NCI-H2107 (cell line): ENCODE measurements around the gene MNT.

ENCODE experiments used
- DNase-seq: peaks from one replicate; lab custom pipeline; 2025; lab: John Stamatoyannopoulos, UW

MNT gene

DNA sequence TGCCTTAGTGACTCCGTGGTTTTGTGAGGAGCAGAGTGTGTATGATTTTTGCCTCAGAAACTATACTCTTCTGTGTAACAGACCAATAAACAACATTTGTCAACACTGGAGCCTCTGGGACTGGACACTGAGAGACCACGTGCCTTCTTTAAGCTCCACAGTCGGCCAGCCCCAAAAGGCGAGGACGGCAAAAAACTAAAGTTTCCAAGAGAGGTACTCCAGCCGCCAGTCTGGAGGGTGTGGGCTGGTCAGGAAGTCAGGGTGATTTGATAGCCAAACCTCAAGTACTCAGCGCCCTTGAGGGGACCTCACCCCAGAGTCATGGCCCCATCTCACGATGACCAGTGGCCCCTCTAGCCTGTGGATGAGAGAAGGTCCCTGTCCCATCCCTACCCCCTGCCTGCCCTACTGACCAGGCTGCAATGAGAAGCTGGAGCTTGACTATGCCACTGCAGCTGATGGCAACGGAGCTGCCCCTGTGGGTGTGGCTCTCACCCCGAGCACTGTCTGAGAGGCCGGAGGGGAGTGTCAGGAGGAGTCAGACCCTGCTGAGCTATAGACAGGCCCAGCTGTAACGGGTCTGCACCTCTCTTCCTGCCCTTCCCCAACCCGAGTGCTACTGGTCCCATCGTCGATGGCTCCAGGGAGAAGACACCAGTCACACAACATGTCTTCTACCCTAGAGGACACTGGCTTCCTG is 19.8 kb downstream of the MNT start:
- no peak for DNase-seq

DNA sequence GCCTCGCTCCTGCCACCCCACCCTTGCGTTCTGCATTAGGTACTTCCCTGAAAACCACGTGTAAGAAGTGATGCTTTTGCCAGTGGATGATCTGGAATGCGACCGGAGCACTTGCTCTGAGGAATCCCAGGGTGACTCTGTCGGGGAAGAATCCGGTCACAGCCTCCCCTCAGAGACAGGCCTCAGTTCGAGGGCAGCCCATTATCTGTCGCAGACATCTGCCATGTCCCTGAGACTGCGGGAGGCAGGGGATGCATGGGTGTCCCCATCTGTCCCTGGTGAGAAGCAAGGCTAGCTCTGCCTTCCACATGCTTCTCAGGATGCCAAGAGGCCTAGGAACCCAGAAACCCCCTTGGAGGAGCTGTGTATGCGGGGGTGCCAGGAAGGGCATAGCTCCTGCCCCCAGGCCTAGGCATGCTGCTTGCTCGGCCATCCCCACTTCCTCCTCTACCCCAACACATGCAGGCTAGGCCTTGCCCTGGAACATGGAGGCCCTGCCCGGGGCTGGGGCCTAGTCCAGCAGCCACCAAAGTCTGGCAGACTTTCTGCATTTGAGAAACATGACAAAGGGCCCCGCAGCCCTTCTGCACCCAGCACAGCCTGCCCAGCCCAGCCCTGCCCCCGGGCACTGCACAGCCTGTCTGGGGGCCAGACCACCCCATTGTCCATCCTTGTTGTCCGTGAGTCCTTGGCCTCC is 20.5 kb downstream of the MNT start:
- DNase-seq = no peak

DNA sequence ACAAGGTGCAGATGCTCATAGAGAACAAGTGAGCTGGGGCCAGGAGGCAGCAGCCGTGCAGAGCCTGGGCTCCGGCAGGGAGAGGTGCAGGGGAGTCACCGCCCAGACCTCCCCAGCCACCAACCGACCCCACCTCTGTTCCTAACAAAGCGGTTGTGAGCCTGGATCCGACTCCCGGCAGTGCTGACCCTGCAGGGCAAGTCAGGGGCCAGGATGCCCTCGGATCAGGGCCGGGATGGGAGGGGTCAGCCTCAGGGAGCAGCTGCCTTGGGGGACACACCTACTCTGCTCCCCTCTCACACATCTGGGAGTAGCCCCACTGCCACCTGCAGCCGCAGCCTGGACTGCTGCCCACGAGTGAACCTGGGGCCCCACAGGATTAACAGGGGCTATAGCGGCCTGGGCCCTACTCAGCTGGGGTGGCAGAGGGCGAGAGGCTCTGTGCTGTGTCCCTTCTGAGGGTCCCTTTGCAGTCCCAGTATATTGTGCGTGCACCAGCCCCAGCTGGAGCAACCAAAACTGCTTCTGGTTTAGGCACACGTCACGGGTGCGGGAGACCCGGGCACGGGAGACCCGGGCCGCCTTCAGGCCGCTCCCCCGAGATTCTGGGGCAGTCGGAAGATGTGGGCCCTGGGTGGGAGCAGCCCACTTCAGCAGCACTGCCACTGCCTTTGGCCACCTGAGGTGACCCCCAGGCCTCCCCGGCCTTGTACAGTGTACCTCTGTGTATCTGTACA is 21.2 kb downstream of the MNT start:
- DNase-seq = no peak

DNA sequence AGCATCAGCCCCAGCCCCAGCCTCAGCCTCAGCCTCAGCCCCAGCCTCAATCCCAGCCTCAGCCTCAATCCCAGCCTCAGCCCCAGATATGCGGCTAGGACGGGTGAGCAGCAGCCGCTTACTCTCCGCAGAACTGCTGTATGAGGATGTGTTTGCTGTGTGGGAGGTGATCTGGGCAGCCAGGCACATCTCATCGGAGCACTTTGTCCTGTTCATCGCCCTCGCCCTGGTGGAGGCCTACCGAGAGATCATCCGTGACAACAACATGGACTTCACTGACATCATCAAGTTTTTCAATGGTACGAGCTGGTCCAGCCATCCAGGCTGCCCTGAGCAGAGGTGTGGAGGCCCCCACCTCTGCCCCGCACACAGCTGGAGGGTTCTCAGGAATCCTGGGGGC is 22.0 kb downstream of the MNT start:
- no peak for DNase-seq

DNA sequence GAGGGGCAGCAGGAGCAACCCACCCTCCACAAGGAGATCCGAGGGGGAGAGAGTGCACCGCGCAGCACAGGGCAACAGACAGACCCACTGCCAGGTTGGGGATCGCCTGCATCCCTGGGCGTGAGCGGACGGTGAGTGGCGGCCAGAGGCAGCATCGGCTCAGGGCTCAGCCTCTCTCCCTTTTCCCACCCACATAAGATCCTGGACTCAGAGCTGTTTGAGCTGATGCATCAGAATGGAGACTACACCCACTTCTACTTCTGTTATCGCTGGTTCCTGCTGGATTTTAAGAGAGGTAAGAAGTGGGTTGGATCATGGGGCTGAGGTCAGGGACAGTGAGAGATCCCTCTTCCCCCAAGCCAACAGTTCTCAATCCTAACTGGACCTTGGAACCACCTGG is 23.2 kb downstream of the MNT start:
- DNase-seq = no peak

DNA sequence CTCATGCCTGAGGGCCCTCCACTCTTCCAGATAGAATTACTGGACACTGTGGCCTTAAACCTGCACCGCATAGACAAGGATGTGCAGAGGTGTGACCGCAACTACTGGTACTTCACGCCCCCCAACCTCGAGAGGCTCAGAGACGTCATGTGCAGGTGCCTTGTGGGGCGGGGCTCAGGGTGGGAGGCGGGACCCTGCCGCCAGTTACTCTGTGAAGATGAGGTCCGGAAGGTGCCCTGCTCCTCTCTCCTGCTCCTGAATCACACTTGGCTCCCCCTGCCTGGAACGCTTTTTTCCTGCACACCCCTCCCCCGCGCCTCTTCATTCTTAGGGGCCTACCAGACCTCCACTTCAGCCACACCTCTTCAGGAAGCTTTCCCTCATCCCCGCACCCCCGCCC is 24.8 kb downstream of the MNT start:
- no peak for DNase-seq

DNA sequence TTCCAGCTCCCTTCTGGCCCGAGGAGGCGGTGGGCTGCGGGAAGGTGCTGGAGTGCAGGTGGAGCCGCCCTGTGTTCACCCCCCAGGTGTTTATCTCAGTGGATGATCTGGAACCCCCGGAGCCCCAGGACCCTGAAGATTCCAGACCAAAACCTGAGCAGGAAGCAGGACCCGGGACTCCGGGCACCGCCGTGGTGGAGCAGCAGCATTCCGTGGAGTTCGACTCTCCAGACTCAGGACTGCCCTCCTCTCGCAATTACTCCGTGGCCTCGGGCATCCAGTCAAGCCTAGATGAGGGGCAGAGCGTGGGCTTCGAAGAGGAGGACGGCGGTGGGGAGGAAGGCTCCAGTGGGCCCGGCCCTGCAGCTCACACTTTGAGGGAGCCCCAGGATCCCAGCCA is 25.5 kb downstream of the MNT start:
- DNase-seq = no peak

DNA sequence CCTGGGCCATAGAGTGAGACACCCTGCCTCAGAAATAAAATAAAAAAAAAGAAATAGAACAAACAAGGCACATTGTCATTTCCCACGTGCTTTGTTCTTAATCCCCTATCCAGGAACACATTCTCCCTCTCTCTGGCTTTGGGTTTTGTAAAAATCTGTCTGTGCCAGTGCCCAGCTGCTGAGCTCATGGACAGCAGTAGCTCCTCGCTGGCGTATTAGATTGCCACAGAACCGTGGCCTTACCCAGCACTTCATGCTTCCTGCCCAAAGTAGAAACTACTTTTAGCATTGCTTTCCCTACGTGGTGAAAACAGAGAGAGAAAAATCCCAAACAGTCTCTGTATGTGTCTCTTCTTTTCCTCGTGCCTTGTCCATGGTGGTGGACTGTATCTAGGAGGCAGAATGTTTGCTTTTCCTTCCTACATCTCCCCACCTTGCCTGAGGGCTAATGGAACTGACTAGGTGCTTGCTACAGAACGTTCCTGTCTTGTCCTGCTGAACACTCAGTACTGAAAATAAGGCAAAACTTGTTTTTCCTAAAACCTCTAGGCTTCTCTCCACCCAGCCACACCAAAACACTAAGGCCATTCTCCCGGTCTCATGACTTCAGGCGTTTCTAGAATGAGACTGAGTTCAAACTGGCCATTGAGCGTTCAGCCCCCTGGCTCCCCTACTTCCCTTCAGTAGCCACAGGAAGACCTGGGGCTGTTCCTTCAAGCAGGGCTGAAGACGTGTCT is 26.1 kb downstream of the MNT start:
- DNase-seq = no peak

DNA sequence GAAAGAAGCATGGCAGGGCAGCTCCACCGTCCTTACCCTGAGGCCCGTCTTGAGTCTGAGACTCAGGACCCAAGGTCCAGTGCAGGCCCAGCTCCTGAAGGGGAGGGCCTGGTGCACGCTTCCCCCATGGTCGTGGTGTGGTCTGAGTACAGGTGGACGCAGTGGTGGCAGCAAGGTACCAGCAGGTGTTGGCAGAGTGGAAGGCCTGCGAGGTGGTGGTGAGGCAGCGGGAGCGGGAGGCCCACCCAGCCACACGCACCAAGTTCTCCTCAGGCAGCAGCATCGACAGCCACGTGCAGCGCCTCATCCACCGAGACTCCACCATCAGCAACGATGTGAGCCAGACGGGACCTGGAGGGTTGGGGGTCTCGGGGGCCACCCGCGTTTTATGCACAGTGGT is 27.7 kb downstream of the MNT start:
- DNase-seq = no peak

DNA sequence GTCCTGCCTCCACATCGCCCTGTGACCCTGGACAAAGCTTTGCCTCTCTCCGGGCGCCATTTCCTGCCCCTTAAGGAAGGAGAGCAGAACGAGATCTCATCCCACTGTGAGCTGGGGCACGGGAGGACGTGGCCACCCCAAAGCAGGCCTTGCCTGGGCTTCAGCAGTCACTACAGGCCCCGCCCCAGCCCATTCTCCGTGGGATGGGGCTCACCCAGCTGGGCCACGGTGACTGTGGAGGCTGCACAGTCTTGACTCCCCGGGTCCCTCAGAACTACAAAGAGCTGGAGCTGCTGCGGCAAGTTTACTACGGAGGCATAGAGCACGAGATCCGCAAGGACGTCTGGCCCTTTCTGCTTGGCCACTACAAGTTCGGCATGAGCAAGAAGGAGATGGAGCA is 28.2 kb downstream of the MNT start:
- DNase-seq = no peak

DNA sequence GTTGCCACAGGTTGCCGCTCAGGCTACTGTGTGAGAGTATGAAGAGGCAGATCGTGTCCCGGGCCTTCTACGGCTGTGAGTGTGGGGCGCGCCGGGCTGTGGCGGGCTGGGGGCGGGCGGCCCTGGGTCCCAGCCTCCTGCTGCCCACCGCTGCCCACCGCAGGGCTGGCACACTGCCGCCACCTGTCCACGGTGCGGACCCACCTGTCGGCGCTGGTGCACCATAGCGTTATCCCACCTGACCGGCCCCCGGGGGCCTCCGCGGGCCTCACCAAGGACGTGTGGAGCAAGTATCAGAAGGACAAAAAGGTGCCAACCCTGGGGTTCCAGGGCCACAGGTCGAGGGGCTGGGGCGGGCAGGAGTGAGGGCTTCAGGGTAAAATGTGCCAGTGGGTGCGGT is 28.7 kb downstream of the MNT start:
- no peak for DNase-seq

DNA sequence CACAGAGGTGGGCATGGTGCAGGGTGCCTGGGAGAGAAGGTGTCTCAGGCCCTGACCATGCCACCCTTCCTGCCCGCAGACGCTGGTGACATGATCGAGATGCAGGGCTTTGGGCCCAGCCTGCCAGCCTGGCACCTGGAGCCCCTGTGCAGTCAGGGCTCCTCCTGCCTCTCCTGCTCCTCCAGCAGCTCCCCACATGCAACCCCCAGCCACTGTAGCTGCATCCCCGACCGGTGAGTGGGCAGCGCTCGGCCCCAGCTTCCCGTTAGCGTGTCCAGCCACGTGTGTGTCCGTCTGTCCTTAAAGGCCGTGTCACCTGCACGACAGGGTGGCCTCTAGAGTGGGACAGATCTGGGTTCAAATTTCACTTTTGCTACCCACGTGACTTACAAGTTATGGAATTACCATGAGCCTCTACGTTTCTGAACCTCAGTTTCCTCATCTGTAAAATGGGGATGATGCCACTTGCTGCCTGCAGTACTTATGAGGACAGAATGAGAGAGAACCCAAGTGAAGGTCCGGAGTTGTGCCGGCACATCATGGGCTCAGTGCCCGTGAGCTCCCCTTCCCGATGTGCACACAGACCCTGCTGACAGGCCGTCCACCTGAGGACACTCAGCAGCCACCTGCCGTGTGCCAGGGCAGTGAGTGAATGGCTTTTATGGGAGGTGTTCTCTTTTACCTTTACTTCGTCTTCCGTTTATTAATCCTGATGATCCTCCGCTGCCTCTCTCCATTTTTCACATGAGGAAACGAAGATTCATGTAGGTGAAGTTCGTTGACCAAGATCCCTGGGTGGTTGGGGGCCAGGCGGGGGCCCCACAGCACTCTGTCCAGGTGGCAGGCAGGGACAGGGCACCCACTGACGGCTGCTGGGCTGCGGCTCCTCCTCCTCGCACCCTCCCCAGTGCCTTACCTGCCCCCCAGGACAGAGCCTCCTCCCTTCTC is 29.4 kb downstream of the MNT start:
- DNase-seq = no peak

DNA sequence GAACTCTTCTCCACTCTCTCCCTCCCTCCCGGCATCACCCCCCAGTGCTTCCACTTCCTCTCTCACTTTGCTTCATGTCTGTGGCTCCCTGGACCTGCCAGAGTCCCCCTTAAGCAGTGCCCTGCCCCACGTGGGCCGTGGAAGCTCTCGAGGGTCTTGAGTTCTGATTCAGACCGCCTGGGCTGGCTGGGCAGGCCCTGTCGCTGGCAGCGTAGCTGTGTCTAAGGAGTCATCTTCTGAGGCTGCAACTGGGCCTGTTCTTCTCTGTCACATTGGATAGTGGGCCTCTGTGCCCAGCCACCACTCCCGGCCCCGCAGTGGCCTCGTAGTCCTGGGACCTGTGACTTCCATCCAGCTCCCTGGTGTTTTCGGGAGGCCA is 30.7 kb downstream of the MNT start:
- no peak for DNase-seq

DNA sequence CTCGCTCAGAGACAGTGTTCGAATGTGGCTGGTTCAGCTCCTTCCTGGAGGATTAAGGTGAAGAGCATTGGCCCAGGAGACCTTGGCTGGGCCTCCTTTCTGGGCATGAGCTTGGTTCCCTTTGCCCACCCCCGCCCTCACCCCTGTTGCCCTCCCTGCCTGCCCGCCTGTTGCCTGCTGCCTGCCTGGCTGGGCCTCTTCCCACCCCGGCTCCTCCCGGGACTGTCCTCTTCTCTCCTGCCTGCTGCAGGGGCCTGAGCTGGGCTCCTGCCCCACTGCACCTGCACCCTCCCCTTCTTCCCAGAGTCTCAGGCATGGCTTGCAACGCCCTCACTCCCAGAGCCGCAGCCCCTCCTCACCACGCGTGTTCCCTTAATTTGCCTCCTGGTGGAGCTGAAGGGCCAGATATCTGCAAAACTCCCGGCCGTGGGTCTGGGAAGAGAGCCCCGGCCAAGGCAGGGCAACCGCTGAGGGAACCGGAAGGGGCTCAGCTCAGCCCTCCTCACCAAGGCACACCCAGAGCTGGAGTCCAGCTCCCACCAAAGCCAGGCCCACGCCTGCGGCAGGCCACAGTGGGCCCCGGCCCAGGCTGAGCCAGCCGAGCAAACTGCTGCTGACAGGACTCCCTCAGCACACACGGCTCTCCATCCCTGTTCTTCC is 31.2 kb downstream of the MNT start:
- DNase-seq = no peak

DNA sequence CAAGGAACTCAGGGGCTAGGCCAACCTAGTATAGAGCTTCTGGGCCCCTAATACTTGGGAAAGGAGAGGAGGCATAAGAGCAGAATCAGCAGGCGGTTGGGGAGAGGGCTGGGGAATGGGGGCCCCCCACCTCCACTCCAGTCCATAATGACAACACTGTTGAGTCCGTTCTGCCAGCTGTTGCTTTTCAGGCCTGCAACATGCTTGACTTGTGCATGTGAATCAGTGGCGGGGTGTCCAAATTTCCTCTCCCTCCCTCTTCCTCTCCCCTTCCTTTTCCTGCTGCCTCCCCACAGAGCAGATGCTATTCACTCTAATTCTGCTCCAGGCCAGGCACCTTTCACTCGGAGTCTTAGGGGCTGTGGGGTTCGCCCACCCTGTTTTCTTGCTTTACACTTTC is 31.8 kb downstream of the MNT start:
- no peak for DNase-seq

DNA sequence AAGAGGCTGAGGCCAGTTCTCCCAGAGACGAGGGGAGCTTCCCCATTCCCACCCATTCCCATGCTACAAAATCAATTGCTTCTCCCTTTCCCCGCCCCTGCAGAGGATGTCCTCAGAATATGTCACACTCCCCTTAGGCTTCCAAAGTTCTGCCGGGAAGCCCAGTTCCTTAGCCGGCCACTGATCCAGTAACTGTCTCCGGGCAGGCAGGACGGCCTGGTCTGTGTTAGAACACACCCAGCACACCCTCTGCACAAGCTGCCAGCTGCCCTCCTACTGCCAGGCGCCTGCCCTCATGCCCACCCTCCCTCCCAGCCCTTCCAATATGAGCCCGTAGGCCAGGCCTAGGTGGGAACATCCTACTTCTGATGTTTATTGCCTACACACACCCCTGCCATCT is 32.5 kb downstream of the MNT start:
- no peak for DNase-seq

DNA sequence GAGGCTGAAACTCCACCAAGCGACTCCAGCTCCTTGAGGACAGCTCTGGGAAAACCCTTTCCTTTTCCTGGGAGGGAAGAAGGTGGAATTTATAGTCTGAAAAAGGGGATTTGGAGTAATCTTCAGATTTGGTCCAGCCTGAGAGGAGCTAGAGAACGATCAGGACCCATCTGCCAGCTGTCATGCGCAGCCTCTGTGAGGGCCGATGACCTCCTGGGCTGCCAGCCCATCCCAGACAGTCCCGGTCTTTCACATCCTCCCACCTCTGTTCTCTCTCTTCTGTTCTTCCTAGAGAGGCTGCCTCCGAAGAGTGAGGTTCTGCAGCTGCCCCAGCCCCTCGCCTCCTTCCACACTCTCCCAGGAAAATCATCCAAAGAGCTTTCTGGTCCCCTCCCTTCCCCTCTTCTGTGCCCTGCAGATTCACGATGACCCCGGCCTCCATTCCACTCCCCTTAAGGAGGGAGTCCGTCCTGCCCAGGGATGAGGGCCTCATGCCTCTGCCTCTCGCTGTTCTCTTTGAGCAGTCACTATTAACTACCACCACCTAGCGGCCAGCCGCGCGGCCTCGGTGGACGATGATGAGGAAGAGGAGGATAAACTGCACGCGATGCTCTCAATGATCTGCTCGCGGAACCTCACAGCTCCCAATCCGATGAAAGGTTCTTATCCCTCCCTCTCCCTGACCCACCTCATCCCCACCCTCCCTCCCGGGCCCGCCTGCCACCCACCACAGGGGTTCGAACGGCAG is 33.9 kb downstream of the MNT start:
- DNase-seq = no peak

DNA sequence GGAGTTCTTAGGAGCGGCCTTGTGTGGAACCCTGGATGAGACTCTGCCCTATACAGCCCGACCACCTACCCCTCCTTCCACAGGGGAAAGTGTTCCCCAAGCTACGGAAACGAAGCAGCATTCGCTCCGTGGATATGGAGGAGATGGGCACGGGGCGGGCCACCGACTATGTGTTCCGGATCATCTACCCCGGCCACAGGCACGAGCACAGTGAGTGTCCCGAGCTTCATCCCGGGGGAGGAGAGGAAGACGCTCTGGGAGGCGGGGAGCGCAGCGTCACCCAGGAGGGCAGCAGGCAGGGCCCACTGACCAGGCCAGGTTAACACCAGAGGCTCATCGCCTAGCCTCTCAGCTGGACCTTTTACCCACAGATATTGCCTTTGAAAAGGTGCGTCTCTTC is 35.7 kb downstream of the MNT start:
- DNase-seq = no peak

DNA sequence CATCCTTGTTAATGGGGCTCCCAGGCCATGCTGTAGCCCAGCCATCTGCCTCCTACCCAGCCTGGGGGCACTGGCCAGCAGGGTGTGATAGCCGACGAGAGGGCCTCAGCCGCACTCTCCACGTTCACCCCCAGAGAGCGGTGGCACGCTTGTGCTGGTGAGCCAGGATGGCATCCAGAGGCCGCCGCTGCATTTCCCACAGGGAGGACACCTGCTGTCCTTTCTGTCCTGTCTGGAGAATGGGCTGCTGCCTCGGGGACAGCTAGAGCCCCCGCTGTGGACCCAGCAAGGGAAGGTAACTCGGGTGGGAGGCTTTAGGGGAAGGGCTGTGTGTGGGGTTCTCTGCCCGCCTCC is 36.1 kb downstream of the MNT start:
- no peak for DNase-seq
